HepG2 (cell line): ENCODE results near the gene CLIC1. TPM values are rescaled to one million over a fixed set of nuclear protein-coding genes. Genes with fewer than 3 reads are reported as not detected.
A peak's percentile ranks its signal among the peaks of the same experiment; 100 is the strongest.

Experiments
- CSRNP2 ChIP-seq: sonication (generic); formaldehyde crosslinking; conservative IDR thresholded peaks from 2 replicates; pipeline ENCODE4 v1.8.0; 2022; ENCODE audit warnings: low read depth, missing genetic modification reagents
- E2F5 ChIP-seq: sonication (generic); formaldehyde crosslinking; conservative IDR thresholded peaks from 2 replicates; pipeline ENCODE4 v1.4.0; 2020; ENCODE audit warnings: missing genetic modification reagents
- FOXP4 ChIP-seq: sonication (generic); formaldehyde crosslinking; IDR thresholded peaks from 2 replicates; pipeline ENCODE4 v1.4.0; 2020; ENCODE audit warnings: missing genetic modification reagents
- HNF1A ChIP-seq, 2 experiments: sonication (generic) in 1 of 2; formaldehyde crosslinking in 1 of 2; IDR thresholded peaks; 2 replicates each; pipeline versions ENCODE4 v1.4.0 to v1.6.1; 2016 to 2020; ENCODE audit warnings: borderline replicate concordance in 1 of 2, low read depth in 1 of 2, mild to moderate bottlenecking in 1 of 2, missing genetic modification reagents in 1 of 2
- KDM4B ChIP-seq: sonication (generic); formaldehyde crosslinking; IDR thresholded peaks from 2 replicates; pipeline ENCODE4 v1.4.0; 2020; ENCODE audit warnings: missing genetic modification reagents
- REPIN1 ChIP-seq: sonication (generic); formaldehyde crosslinking; IDR thresholded peaks from 2 replicates; pipeline ENCODE4 v1.8.0; 2022; ENCODE audit warnings: missing genetic modification reagents, low read depth, mild to moderate bottlenecking, borderline replicate concordance
- TERF1 ChIP-seq: sonication (generic); formaldehyde crosslinking; IDR thresholded peaks from 2 replicates; pipeline ENCODE4 v1.8.0; 2022; ENCODE audit warnings: mild to moderate bottlenecking, missing genetic modification reagents, moderate library complexity
- ZBTB7B ChIP-seq: sonication (generic); formaldehyde crosslinking; IDR thresholded peaks from 2 replicates; pipeline ENCODE4 v1.4.0; 2020; ENCODE audit warnings: missing genetic modification reagents
- ZNF207 ChIP-seq: fragments of 450-650 bp; IDR thresholded peaks from 2 replicates; pipeline ENCODE4 v1.6.1; 2016; ENCODE audit warnings: antibody characterized with exemption, borderline replicate concordance
- ZNF235 ChIP-seq: sonication (generic); formaldehyde crosslinking; IDR thresholded peaks from 2 replicates; pipeline ENCODE4 v1.8.1; 2023; ENCODE audit warnings: mild to moderate bottlenecking, missing genetic modification reagents, borderline replicate concordance
- ZNF337 ChIP-seq: sonication (generic); formaldehyde crosslinking; IDR thresholded peaks from 2 replicates; pipeline ENCODE4 v1.5.1; 2020; ENCODE audit warnings: missing genetic modification reagents, low read depth, mild to moderate bottlenecking, borderline replicate concordance
- ZNF567 ChIP-seq: sonication (generic); formaldehyde crosslinking; IDR thresholded peaks from 2 replicates; pipeline ENCODE4 v1.8.1; 2023; ENCODE audit warnings: mild to moderate bottlenecking, missing genetic modification reagents, borderline replicate concordance
- ZNF740 ChIP-seq: sonication (generic); formaldehyde crosslinking; IDR thresholded peaks from 2 replicates; pipeline ENCODE4 v1.4.0; 2020; ENCODE audit warnings: missing genetic modification reagents
- ZNF83 ChIP-seq: sonication (generic); formaldehyde crosslinking; IDR thresholded peaks from 2 replicates; pipeline ENCODE4 v1.4.0; 2020; ENCODE audit warnings: missing genetic modification reagents, mild to moderate bottlenecking, borderline replicate concordance
- polyA plus RNA-seq, 8 experiments: library from polyadenylated mRNA; depleted of rRNA in 3 of 8; stranded (reverse) in 7 of 8; unstranded in 1 of 8; fragments of >200 nt; fragmentation: Illumina TruSeq in 4 of 8; extraction: Trizol in 4 of 8; gene quantifications; 2 replicates each; pipeline versions ENCODE4 v1.2.1 to v1.2.3, GENCODE V29; 2011 to 2016; ENCODE audit warnings: low read depth in 4 of 8, missing spikeins in 1 of 8, mixed read lengths in 1 of 8; ENCODE audit not compliant: insufficient read depth in 1 of 8
- total RNA-seq, 5 experiments: library from RNA; depleted of rRNA; stranded (reverse); fragments of >200 nt; fragmentation: Illumina TruSeq; extraction: Trizol; gene quantifications; 2 replicates each; pipeline ENCODE4 v1.2.3, GENCODE V29; 2016; ENCODE audit warnings: low read depth in 1 of 5

CLIC1 gene
- total and polyA plus RNA-seq, 2 of the 13 experiments (the other 11 are each of a cell fraction or from before 2014, with no cell fraction given): 602 to 891 TPM

- TF ChIP-seq TERF1 (CRISPR knock-in tag): no peak
- TF ChIP-seq KDM4B (CRISPR knock-in tag): no peak; the same call in none of the 2 replicates
- peak; percentile 81; the same call in 1 of the 2 replicates for TF ChIP-seq ZNF235 (CRISPR knock-in tag)
- no peak for TF ChIP-seq ZNF83
- no peak for TF ChIP-seq ZNF207
- 0 out of 2 replicates have a peak, but pooled peaks have one; percentile 38 for TF ChIP-seq CSRNP2 (CRISPR knock-in tag)
- 0 out of 2 replicates have a peak, but pooled peaks have one; percentile 28 for TF ChIP-seq ZNF740 (CRISPR knock-in tag)
- no peak for TF ChIP-seq ZNF337 (CRISPR knock-in tag)
- peak; percentile 79; the same call in 1 of the 2 replicates for TF ChIP-seq ZBTB7B (CRISPR knock-in tag)
- peak; percentile 71; the same call in 1 of the 2 replicates for TF ChIP-seq REPIN1 (CRISPR knock-in tag)
- peak; percentile 99 for TF ChIP-seq HNF1A (IDR thresholded peaks at IDR 0.05; ENCODE audit: low read depth)
- TF ChIP-seq HNF1A (CRISPR knock-in tag; IDR thresholded peaks at IDR 0.05; ENCODE audit: borderline replicate concordance): peak; percentile 99
- peak; percentile 97 for TF ChIP-seq FOXP4
- peak; percentile 30; the same call in 1 of the 2 replicates for TF ChIP-seq ZNF567
- TF ChIP-seq E2F5 (CRISPR knock-in tag): no peak
Observed at GRCh38 chr6:31737991-31738979, 2.0 kb upstream of the CLIC1 start (continued).
